Heart left ventricle (tissue), 13 donors: ENCODE data around the gene SKOR1.

Experiments
- CTCF ChIP-seq, 12 donors: fragments of 200-600 bp; sonication (generic) in 4 of 12; IDR thresholded peaks; one replicate each; pipeline versions ENCODE4 v1.5.0 to v1.8.0; 2018 to 2022; ENCODE audit warnings: antibody characterized with exemption in 12 of 12, mild to moderate bottlenecking in 5 of 12
- POLR2A ChIP-seq, 2 donors: fragments of 450-650 bp; IDR thresholded peaks; one replicate each; pipeline ENCODE4 v1.6.1; 2017; ENCODE audit warnings: antibody characterized with exemption in 2 of 2, mild to moderate bottlenecking in 2 of 2, moderate library complexity in 2 of 2
- donor health status: ischemic (EF 13 %, LVEDD 7.1; RV severe dilation, severe dysfunction).
- donor health status: DM: no; HTN: yes; CAD: no.
- donor health status: DM: no; HTN: no; CAD: no.
- donor health status: ischemic (EF 25% LVEDD 6.9; RV normal size, moderate dysfunction).
- donor health status: ischemic (EF 25% LVEDD 5.7; RV mildly dilated, moderate dysfunction).
- donor health status: ischemic (EF 35%, LVEDD 5.7; RV mildly dilated, moderate dysfunction).
- donor health status: nonischemic (EF 11% LVEDD 7.7; RV severe dilation, severe dysfunction).
- donor health status: DM: yes; HTN: yes; CAD: no.
- donor health status: PGD.
- donor health status: ischemic (EF 29% LVEDD 5.4; RV normal size, mild dysfunction).
- donor health status: nonischemic (EF 23%, LVEDD 6.1; RV moderate dilation, normal function).

GRCh38 chr15:67779549-67780111 is 45.7 kb upstream of the SKOR1 start:
- TF ChIP-seq CTCF (IDR thresholded peaks at IDR 0.05) (no peak), POLR2A (IDR thresholded peaks at IDR 0.05) (no peak)
